HCT116 (cell line): ENCODE results near the gene THSD4. TPM values are rescaled to one million over a fixed set of nuclear protein-coding genes. Genes with fewer than 3 reads are reported as not detected.

ENCODE experiments used
- ATAC-seq: fragments of 200-7000 bp; cut with Tn5 transposase; 2 replicates; pipeline ENCODE4 v1.9.1; 2020; ENCODE audit warnings: mild to moderate bottlenecking, moderate library complexity
- BruUV-seq: library from RNA; stranded (reverse); fragments of 400-500 nt; replicated peaks from 2 replicates; lab custom pipeline; 2021; lab: Mats Ljungman, UMichigan
- CTCF ChIA-PET: fragments of 300-600 bp; sonication (Branson Sonifier 250); formaldehyde crosslinking; loops from one replicate; lab custom pipeline; 2021; ENCODE audit warnings: antibody characterized with exemption; lab: Charles Lee
- POLR2A ChIA-PET: fragments of 300-600, 350-600 bp; sonication (Branson Sonifier 250); formaldehyde crosslinking; loops from one replicate; lab custom pipeline; 2021; ENCODE audit warnings: antibody characterized with exemption; lab: Charles Lee
- RAD21 ChIA-PET, 2 experiments: fragments of 300-600 bp; sonication (Branson Sonifier 250); formaldehyde crosslinking; loops; one replicate each; lab custom pipeline; 2023; ENCODE audit warnings: low total read pairs in 2 of 2; ENCODE audit not compliant: uncharacterized antibody in 2 of 2, unreplicated experiment in 2 of 2, low non-redundant PET in 1 of 2; lab: Charles Lee
- DNase-seq: peaks from one replicate; pipeline ENCODE4 v3.0.0-alpha.2; 2010; ENCODE audit warnings: low read depth, low spot score
- H2AFZ ChIP-seq: fragments of 200-600 bp; shearing (Covaris generic), sonication (generic); 2 replicates; pipeline ENCODE4 v1.6.1; 2017; ENCODE audit warnings: low read depth, mixed run types, mixed read lengths, antibody characterized with exemption, low read length; ENCODE audit not compliant: poor library complexity, severe bottlenecking
- H3K27ac ChIP-seq: 2 replicates; pipeline ENCODE4 v1.5.1; 2012; ENCODE audit warnings: low read depth, low read length
- H3K27me3 ChIP-seq: fragments of 200-600 bp; sonication (generic); 2 replicates; pipeline ENCODE4 v1.6.1; 2016; ENCODE audit warnings: mixed run types, low read length, mixed read lengths; ENCODE audit not compliant: insufficient read depth
- H3K36me3 ChIP-seq, 2 experiments: fragments of 200-500 bp in 1 of 2; fragments of 200-600 bp in 1 of 2; sonication (Bioruptor generic) in 1 of 2; sonication (generic) in 1 of 2; 2 replicates each; pipeline versions ENCODE4 v1.5.1 to v1.6.1; 2014 to 2016; ENCODE audit warnings: low read length in 2 of 2, inconsistent platforms in 1 of 2, mixed read lengths in 1 of 2, mixed run types in 1 of 2; ENCODE audit not compliant: insufficient read depth in 2 of 2, control insufficient read depth in 1 of 2
- H3K4me1 ChIP-seq, 2 experiments: fragments of 200-600 bp in 1 of 2; sonication (generic) in 1 of 2; 2 replicates each; pipeline versions ENCODE4 v1.5.1 to v1.6.1; 2012 to 2017; ENCODE audit warnings: low read length in 2 of 2, inconsistent platforms in 1 of 2, mild to moderate bottlenecking in 1 of 2, mixed read lengths in 1 of 2, mixed run types in 1 of 2, moderate library complexity in 1 of 2; ENCODE audit not compliant: insufficient read depth in 2 of 2, control insufficient read depth in 1 of 2
- H3K4me2 ChIP-seq: fragments of 200-600 bp; sonication (generic); 2 replicates; pipeline ENCODE4 v1.6.1; 2017; ENCODE audit warnings: mixed run types, low read length, mixed read lengths
- H3K4me3 ChIP-seq, 2 experiments: fragments of 200-600 bp in 1 of 2; sonication (generic) in 1 of 2; replicated peaks in 1 of 2; 2 replicates each; pipeline ENCODE4 v1.5.1; 2011 to 2016; ENCODE audit warnings: low read length in 2 of 2, control low read depth in 1 of 2, low read depth in 1 of 2, mild to moderate bottlenecking in 1 of 2, mixed read lengths in 1 of 2, mixed run types in 1 of 2
- H3K79me2 ChIP-seq: fragments of 200-600 bp; sonication (generic); 2 replicates; pipeline ENCODE4 v1.6.1; 2017; ENCODE audit warnings: mild to moderate bottlenecking, mixed run types, low read length, moderate library complexity, mixed read lengths; ENCODE audit not compliant: insufficient read depth
- H3K9ac ChIP-seq: fragments of 200-600 bp; sonication (generic); 2 replicates; pipeline ENCODE4 v1.6.1; 2016; ENCODE audit warnings: low read length, mixed read lengths
- H3K9me2 ChIP-seq: fragments of 200-600 bp; sonication (generic), shearing (Covaris generic); 2 replicates; pipeline ENCODE4 v1.6.1; 2017; ENCODE audit warnings: mixed run types, mild to moderate bottlenecking, moderate library complexity; ENCODE audit not compliant: insufficient read depth
- H3K9me3 ChIP-seq, 2 experiments: fragments of 200-500 bp in 1 of 2; fragments of 200-600 bp in 1 of 2; sonication (Bioruptor generic) in 1 of 2; sonication (generic) in 1 of 2; 2 replicates each; pipeline ENCODE4 v1.6.1; 2014 to 2017; ENCODE audit warnings: low read length in 2 of 2, mixed read lengths in 2 of 2, inconsistent platforms in 1 of 2, low read depth in 1 of 2, mild to moderate bottlenecking in 1 of 2, mixed run types in 1 of 2, moderate library complexity in 1 of 2; ENCODE audit not compliant: control insufficient read depth in 1 of 2, insufficient read depth in 1 of 2
- H4K20me1 ChIP-seq: fragments of 200-600 bp; sonication (generic), shearing (Covaris generic); 2 replicates; pipeline ENCODE4 v1.6.1; 2017; ENCODE audit warnings: mixed run types, mild to moderate bottlenecking, moderate library complexity; ENCODE audit not compliant: insufficient read depth
- ATF3 ChIP-seq: IDR thresholded peaks from 2 replicates; pipeline ENCODE4 v1.6.1; 2012
- CBX3 ChIP-seq: IDR thresholded peaks from 2 replicates; pipeline ENCODE4 v1.6.1; 2012; ENCODE audit warnings: low read depth
- CEBPB ChIP-seq: IDR thresholded peaks from 2 replicates; pipeline ENCODE4 v1.6.1; 2012; ENCODE audit warnings: low read depth
- CTCF ChIP-seq, 3 experiments: fragments of 200-600 bp in 1 of 3; sonication (generic) in 1 of 3; IDR thresholded peaks in 2 of 3; conservative IDR thresholded peaks in 1 of 3; 2 replicates each; pipeline ENCODE4 v1.5.1; 2012 to 2017; ENCODE audit warnings: low read depth in 2 of 3, low read length in 2 of 3, antibody characterized with exemption in 1 of 3, borderline replicate concordance in 1 of 3, control low read depth in 1 of 3, mild to moderate bottlenecking in 1 of 3, mixed read lengths in 1 of 3, mixed run types in 1 of 3, moderate library complexity in 1 of 3; ENCODE audit not compliant: insufficient read depth in 1 of 3
- EGR1 ChIP-seq: IDR thresholded peaks from 2 replicates; pipeline ENCODE4 v1.6.1; 2012; ENCODE audit warnings: low read depth
- ELF1 ChIP-seq: IDR thresholded peaks from 2 replicates; pipeline ENCODE4 v1.6.1; 2012; ENCODE audit warnings: low read depth, borderline replicate concordance
- EZH2 ChIP-seq: fragments of 200-600 bp; sonication (generic); IDR thresholded peaks from 2 replicates; pipeline ENCODE4 v1.6.1; 2017; ENCODE audit warnings: antibody characterized with exemption, mixed run types
- EZH2phosphoT487 ChIP-seq: fragments of 200-600 bp; IDR thresholded peaks from 2 replicates; pipeline ENCODE4 v1.6.1; 2018; ENCODE audit warnings: antibody characterized with exemption, borderline replicate concordance
- FOSL1 ChIP-seq: IDR thresholded peaks from 2 replicates; pipeline ENCODE4 v1.6.1; 2012; ENCODE audit warnings: low read depth
- JUND ChIP-seq: IDR thresholded peaks from 2 replicates; pipeline ENCODE4 v1.6.1; 2012
- MAX ChIP-seq: IDR thresholded peaks from 2 replicates; pipeline ENCODE4 v1.6.1; 2012
- POLR2A ChIP-seq: IDR thresholded peaks from 2 replicates; pipeline ENCODE4 v1.7.0; 2011; ENCODE audit warnings: borderline replicate concordance; ENCODE audit not compliant: insufficient read depth, insufficient read length; ENCODE audit errors: extremely low read depth
- POLR2AphosphoS5 ChIP-seq: IDR thresholded peaks from 2 replicates; pipeline ENCODE4 v1.6.1; 2011; ENCODE audit warnings: mild to moderate bottlenecking, low read depth, low read length, moderate library complexity
- RAD21 ChIP-seq: IDR thresholded peaks from 2 replicates; pipeline ENCODE4 v1.6.1; 2012; ENCODE audit warnings: low read depth, mild to moderate bottlenecking
- REST ChIP-seq: IDR thresholded peaks from 2 replicates; pipeline ENCODE4 v1.6.1; 2012; ENCODE audit warnings: low read depth
- SIN3A ChIP-seq: IDR thresholded peaks from 2 replicates; pipeline ENCODE4 v1.6.1; 2012; ENCODE audit warnings: low read depth
- SP1 ChIP-seq: IDR thresholded peaks from 2 replicates; pipeline ENCODE4 v1.6.1; 2012; ENCODE audit warnings: low read depth
- SRF ChIP-seq: IDR thresholded peaks from 2 replicates; pipeline ENCODE4 v1.6.1; 2012; ENCODE audit warnings: low read depth
- TCF7L2 ChIP-seq: IDR thresholded peaks from 2 replicates; pipeline ENCODE4 v1.7.0; 2011; ENCODE audit warnings: borderline replicate concordance, inconsistent platforms; ENCODE audit not compliant: insufficient read depth, insufficient read length; ENCODE audit errors: extremely low read depth
- YY1 ChIP-seq: IDR thresholded peaks from 2 replicates; pipeline ENCODE4 v1.6.1; 2011; ENCODE audit warnings: low read length, low read depth, moderate library complexity, mild to moderate bottlenecking; ENCODE audit not compliant: insufficient replicate concordance; ENCODE audit errors: extremely low read depth
- ZFX ChIP-seq: fragments of 450-650 bp; IDR thresholded peaks from 2 replicates; pipeline ENCODE4 v1.6.1; 2017
- ZNF274 ChIP-seq: fragments of 200-500 bp; sonication (Bioruptor generic); IDR thresholded peaks from 2 replicates; pipeline ENCODE4 v1.6.1; 2014; ENCODE audit warnings: mild to moderate bottlenecking, low read depth, low read length, inconsistent platforms
- intact Hi-C: fragments of 100-400 bp; cut with micrococcal nuclease; formaldehyde crosslinking; loops from 2 replicates; pipeline ENCODE4 v1.10.0; 2022
- total RNA-seq: library from RNA; stranded (reverse); gene quantifications from one replicate; pipeline ENCODE4 v1.2.1, GENCODE V29; 2021; ENCODE audit not compliant: unreplicated experiment

The THSD4 gene
- total RNA-seq, 1 experiment from 2014 or later = 30.5 TPM

GRCh38 chr15:71276336-71276665 is 161.0 kb downstream of the THSD4 start:
- H3K27me3 ChIP-seq = no peaks in the 10 kb centered on the region
- DNase-seq (peak; percentile 75), ATAC-seq (peak; percentile 93)
- H3K4me1 ChIP-seq = peaks cover 51 to 52% of the 10 kb centered on the region in 2 experiments
- H3K27ac ChIP-seq = peak overlapping the region; percentile 43
- intact Hi-C loops = no loop called here
- ChIA-PET CTCF (no interaction called here), POLR2A (no interaction called here), RAD21 (interaction anchor here in 1 of 2 experiments (0.6 kb wide), 1 partner anchor 19 kb away, joined by 3 read pairs; no protein-coding TSS in a partner anchor)
- no peaks in the 10 kb centered on the region for H4K20me1 ChIP-seq
- H3K79me2 ChIP-seq = no peaks in the 10 kb centered on the region
- H3K9me2 ChIP-seq = no peaks in the 10 kb centered on the region
- no TSS peak for BruUV-seq
- no peak overlapping the region for H3K4me3 ChIP-seq
- H3K9me3 ChIP-seq = no peaks in the 10 kb centered on the region
- H3K36me3 ChIP-seq = no peaks in the 10 kb centered on the region
- peak overlapping the region; percentile 28 for H3K9ac ChIP-seq
- H3K4me2 ChIP-seq = peak overlapping the region; percentile 49
- H2AFZ ChIP-seq = no peak overlapping the region
- TF ChIP-seq SRF (peak; percentile 85), RAD21 (no peak), CEBPB (no peak), CTCF (IDR thresholded peaks at IDR 0.05 in 2 of 3, conservative IDR thresholded peaks at IDR 0.05 in 1 of 3; ENCODE audit: borderline replicate concordance in 1 of 3, insufficient read depth in 1 of 3, low read depth in 2 of 3, low read length in 2 of 3) (no peak), SP1 (peak; percentile 53), POLR2AphosphoS5 (no peak), TCF7L2 (no peak), SIN3A (peak; percentile 47; the same call in 1 of the 2 replicates), EZH2phosphoT487 (no peak), MAX (no peak), YY1 (peak; percentile 49), JUND (peak; percentile 76), POLR2A (no peak), REST (no peak), ZNF274 (no peak), FOSL1 (peak; percentile 87), ATF3 (no peak), ELF1 (no peak), EZH2 (no peak), ZFX (no peak), CBX3 (peak; percentile 85; the same call in 1 of the 2 replicates), EGR1 (no peak)
